Uterus (tissue), 4 donors: ENCODE data around the gene CPSF4L. TPM values are rescaled to one million over a fixed set of nuclear protein-coding genes. Genes with fewer than 3 reads are reported as not detected.

Source experiments
- DNase-seq, 2 donors: peaks; one replicate each; pipeline ENCODE4 v3.0.0-alpha.2; 2019 to 2020
- H3K27ac ChIP-seq, 2 donors: fragments of 200-600 bp; sonication (generic); 1 replicate in 1 of 2; 2 replicates in 1 of 2; pipeline ENCODE4 v1.5.1; 2016 to 2018
- H3K27me3 ChIP-seq, 2 donors: fragments of 200-600 bp; sonication (generic); one replicate each; pipeline ENCODE4 v1.5.1; 2018 to 2019; ENCODE audit warnings: control low read depth in 1 of 2
- H3K36me3 ChIP-seq, 2 donors: fragments of 200-600 bp; sonication (generic); one replicate each; pipeline ENCODE4 v1.5.1; 2019; ENCODE audit warnings: control low read depth in 1 of 2
- H3K4me1 ChIP-seq, 2 donors: fragments of 200-600 bp; sonication (generic); one replicate each; pipeline ENCODE4 v1.5.1; 2018 to 2019; ENCODE audit warnings: control low read depth in 1 of 2
- H3K4me3 ChIP-seq, 2 donors: fragments of 200-600 bp; sonication (generic); 1 replicate in 1 of 2; 2 replicates in 1 of 2; pipeline ENCODE4 v1.5.1; 2018 to 2019; ENCODE audit warnings: mild to moderate bottlenecking in 1 of 2
- H3K9me3 ChIP-seq, 2 donors: fragments of 200-600 bp; sonication (generic); one replicate each; pipeline ENCODE4 v1.5.1; 2019; ENCODE audit warnings: control low read depth in 1 of 2
- CTCF ChIP-seq, 4 experiments: fragments of 200-600 bp in 2 of 4; fragments of 450-650 bp in 2 of 4; sonication (generic) in 2 of 4; IDR thresholded peaks; one replicate each; pipeline ENCODE4 v1.5.1; 2016 to 2019; ENCODE audit warnings: antibody characterized with exemption in 4 of 4, mild to moderate bottlenecking in 2 of 4, moderate library complexity in 1 of 4
- POLR2A ChIP-seq, 2 donors: fragments of 450-650 bp; IDR thresholded peaks; one replicate each; pipeline ENCODE4 v1.6.1; 2016; ENCODE audit warnings: antibody characterized with exemption in 2 of 2, mild to moderate bottlenecking in 1 of 2, moderate library complexity in 1 of 2
- intact Hi-C: fragments of 100-400 bp; cut with DNase I; formaldehyde crosslinking; loops from one replicate; pipeline ENCODE4 v1.15.1; 2023; ENCODE audit warnings: low total_unique reads
- total RNA-seq, 4 donors: library from RNA; depleted of rRNA in 3 of 4; stranded (reverse); fragments of >200 nt in 3 of 4; gene quantifications; one replicate each; pipeline versions ENCODE4 v1.1.0 to v1.2.4, GENCODE V29; 2014 to 2023
- donor health status: DM: yes; HTN: yes; CAD: no.

Gene CPSF4L
- total RNA-seq, 4 donors from 2014 or later = 0.34 TPM; not detected in 3

GRCh38 chr17:73203135-73203787 lies 58.4 kb downstream of the CPSF4L start:
- no peak for TF ChIP-seq POLR2A (IDR thresholded peaks at IDR 0.05)
- TF ChIP-seq CTCF (IDR thresholded peaks at IDR 0.05) = no peak
- Histone ChIP-seq H3K27me3 (no peaks in the 10 kb centered on the region), H3K4me1 (no peaks in the 10 kb centered on the region), H3K27ac (no peak overlapping the region), H3K9me3 (no peaks in the 10 kb centered on the region), H3K36me3 (no peaks in the 10 kb centered on the region), H3K4me3 (no peak overlapping the region)
- intact Hi-C loops = no loop called here
- DNase-seq = peak in 1 of 2 donors; percentile 26

- no peaks in the 10 kb centered on the region for H3K4me1 ChIP-seq
- TF ChIP-seq CTCF (IDR thresholded peaks at IDR 0.05) = no peak
- TF ChIP-seq POLR2A (IDR thresholded peaks at IDR 0.05) = no peak
- intact Hi-C loops = no loop called here
- no peaks in the 10 kb centered on the region for H3K36me3 ChIP-seq
- no peaks in the 10 kb centered on the region for H3K27me3 ChIP-seq
- no peaks in the 10 kb centered on the region for H3K9me3 ChIP-seq
- peak; percentile 22 for DNase-seq
- no peak overlapping the region for H3K27ac ChIP-seq
- H3K4me3 ChIP-seq = no peak overlapping the region
Observed at GRCh38 chr17:73201215-73202069, 60.2 kb downstream of the CPSF4L start.

- intact Hi-C loops = no loop called here
- H3K27ac ChIP-seq = no peak overlapping the region
- no peaks in the 10 kb centered on the region for H3K27me3 ChIP-seq
- TF ChIP-seq CTCF (IDR thresholded peaks at IDR 0.05) (no peak), POLR2A (IDR thresholded peaks at IDR 0.05) (no peak)
- no peaks in the 10 kb centered on the region for H3K4me1 ChIP-seq
- H3K4me3 ChIP-seq = no peak overlapping the region
- no peak for DNase-seq
- no peaks in the 10 kb centered on the region for H3K9me3 ChIP-seq
- H3K36me3 ChIP-seq = no peaks in the 10 kb centered on the region
Observed at GRCh38 chr17:73200476-73200875, 61.2 kb downstream of the CPSF4L start.

GRCh38 chr17:73199751-73200317 lies 61.8 kb downstream of the CPSF4L start:
- H3K9me3 ChIP-seq = no peaks in the 10 kb centered on the region
- TF ChIP-seq POLR2A (IDR thresholded peaks at IDR 0.05) = no peak
- TF ChIP-seq CTCF (IDR thresholded peaks at IDR 0.05) = no peak
- H3K4me1 ChIP-seq = no peaks in the 10 kb centered on the region
- H3K27me3 ChIP-seq = no peaks in the 10 kb centered on the region
- H3K27ac ChIP-seq = no peak overlapping the region
- H3K36me3 ChIP-seq = no peaks in the 10 kb centered on the region
- H3K4me3 ChIP-seq = no peak overlapping the region
- intact Hi-C loops = no loop called here
- no peak for DNase-seq

GRCh38 chr17:73198930-73199260 lies 62.8 kb downstream of the CPSF4L start:
- no peaks in the 10 kb centered on the region for H3K4me1 ChIP-seq
- no peaks in the 10 kb centered on the region for H3K9me3 ChIP-seq
- DNase-seq = no peak
- no peak overlapping the region for H3K27ac ChIP-seq
- intact Hi-C loops = no loop called here
- H3K27me3 ChIP-seq = no peaks in the 10 kb centered on the region
- H3K4me3 ChIP-seq = no peak overlapping the region
- TF ChIP-seq CTCF (IDR thresholded peaks at IDR 0.05) = no peak
- no peak for TF ChIP-seq POLR2A (IDR thresholded peaks at IDR 0.05)
- H3K36me3 ChIP-seq = no peaks in the 10 kb centered on the region
